HTR-8/SVneo (cell line): Measurements from ENCODE around the gene CPA5.

Experiments
- DNase-seq: peaks from one replicate; pipeline ENCODE4 v3.0.0; 2011; ENCODE audit warnings: low spot score, mixed read lengths; ENCODE audit not compliant: insufficient read length
- FAIRE-seq: peaks from 2 replicates; lab custom pipeline; 2011; peaks lifted over from hg19 to GRCh38; lab: Jason Lieb, UNC

Gene CPA5

GRCh38 chr7:130393841-130394411 lies 49.3 kb downstream of the CPA5 start:
- DNase-seq = no peak

DNA sequence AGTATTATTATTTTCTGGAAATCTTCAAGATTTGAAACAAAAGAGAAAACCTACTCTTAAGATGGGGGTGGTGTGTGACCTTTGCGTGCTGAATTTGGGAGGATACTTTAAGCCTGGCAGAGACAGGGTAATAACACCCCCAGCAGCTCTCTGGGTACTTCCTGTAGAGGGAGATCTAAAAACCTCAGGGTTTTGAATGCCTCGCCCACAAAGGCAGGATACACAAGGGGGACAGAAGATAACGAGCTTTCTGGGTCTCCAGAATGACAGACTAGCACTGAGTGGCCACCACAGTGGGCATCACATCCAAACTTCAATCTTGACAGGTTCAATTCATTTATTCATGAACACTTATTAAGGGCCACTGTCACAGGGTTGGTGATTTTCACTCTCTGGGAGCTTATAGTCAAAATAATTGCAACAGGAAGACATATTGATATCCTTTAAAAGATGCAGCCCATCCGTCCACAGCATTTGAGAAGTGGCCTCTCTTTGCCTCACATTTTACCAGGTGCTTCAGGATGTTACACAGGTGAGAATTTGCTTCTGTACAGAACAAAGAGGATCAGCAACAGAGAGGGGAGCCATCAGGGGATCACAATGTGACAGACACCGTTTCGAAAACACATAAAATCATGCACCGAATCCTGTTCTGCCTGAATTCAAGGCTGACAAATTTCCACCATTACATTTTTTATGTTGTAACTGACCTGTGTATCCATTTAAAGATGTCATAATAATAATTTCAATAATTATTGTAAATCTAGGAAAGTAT lies 50.0 kb downstream of the CPA5 start:
- DNase-seq (no peak), FAIRE-seq (no peak)

More at GRCh38 chr7:130393841-130394411, 49.3 kb downstream of the CPA5 start:
- FAIRE-seq = no peak

GRCh38 chr7:130395421-130395820 lies 50.8 kb downstream of the CPA5 start:
- no peak for DNase-seq
- FAIRE-seq = no peak

DNA sequence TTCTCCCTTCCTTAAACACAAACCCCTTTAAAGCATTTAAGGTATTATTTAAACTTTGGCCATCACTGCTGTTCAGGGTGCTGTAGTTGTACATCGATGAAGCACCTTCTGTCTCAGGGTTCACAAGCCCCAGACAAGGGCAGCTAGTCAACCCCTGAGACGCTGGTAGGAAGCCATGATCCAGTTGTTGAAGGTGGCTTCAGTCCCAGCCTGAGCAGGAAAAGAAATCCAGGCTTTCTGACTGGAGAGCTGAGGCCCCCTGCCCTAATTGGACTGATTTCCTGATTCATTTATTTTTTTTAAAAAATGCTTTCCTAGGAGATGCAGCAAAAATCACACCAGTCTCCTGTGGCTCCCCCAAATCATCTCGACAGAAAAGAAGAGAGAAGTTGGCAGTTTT lies 51.5 kb downstream of the CPA5 start:
- FAIRE-seq (no peak), DNase-seq (no peak)

DNA sequence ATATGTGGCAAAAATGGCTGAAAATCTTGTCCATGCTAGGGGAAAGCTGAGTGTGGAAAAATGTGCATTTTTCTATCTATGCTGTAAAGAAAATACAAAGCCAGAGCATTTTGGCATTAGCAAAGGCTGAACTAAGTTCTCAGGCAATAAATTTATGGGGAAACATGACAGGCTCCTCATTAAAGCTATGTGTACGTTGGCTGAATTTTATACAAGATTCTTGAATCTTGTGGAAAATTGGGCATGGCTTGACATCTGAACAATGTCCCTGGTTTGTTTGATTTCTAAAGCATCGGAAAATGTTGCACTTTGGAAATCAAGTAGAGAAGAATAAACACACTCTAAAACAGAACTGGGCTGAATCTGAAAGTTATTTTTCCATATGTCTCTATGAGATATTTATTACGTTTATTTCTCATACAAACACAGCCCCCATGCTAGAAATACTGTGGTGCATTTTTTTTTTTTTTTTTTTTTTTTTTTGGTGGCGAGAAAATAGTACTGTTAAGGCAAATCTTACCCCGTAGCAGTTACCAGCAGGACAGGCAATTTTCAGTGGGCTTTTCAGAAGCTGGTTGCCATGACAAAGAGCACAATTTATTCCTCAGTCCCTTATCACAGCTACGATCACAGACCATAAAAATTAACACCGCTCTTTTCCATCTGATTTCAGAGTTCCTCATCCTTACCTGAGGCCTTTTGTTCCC lies 52.6 kb downstream of the CPA5 start:
- DNase-seq (no peak), FAIRE-seq (no peak)

DNA sequence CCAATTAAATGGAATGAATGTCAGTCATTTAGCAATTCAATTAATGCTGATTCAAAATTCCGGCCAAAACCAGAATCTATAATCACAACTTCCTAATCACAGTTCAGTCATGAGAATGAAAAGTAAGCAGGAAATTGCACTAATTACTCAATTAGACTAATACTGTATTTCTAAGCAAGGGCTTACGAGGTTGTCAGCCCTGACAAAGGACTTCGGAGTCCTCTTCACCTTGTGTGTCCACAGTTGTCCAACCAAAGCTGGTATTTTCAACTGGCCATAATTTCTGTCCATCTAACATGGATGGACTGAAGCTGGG lies 53.1 kb downstream of the CPA5 start:
- no peak for FAIRE-seq
- no peak for DNase-seq

DNA sequence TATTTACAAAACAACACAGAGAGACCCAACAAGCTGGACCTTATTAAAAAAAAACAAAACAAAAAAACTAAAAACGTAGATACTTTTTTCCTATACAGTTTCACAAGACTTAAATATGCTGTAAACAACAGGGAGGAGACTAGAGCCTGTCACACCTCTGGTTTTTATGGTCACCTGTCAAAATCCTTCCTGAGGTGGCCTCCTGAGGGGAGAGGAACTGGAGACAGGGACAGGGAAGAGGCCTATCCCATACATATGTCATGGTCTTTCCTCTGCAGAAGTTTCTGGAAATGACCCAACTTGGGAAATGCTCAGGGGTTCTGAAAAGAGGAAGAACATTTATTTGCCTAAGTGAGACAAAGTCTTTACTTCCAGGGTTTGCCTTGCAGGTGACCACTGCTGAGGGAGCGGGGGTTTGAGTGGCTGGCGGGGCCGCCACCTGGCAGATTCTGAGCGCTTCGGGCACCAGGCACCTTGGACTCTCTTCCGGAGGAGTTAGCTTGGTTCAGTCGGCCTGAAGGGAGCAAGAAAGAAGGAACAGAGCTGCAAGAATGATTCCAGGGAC lies 54.0 kb downstream of the CPA5 start:
- DNase-seq (no peak), FAIRE-seq (no peak)

GRCh38 chr7:130400120-130400572 lies 55.5 kb downstream of the CPA5 start:
- DNase-seq = no peak
- no peak for FAIRE-seq

DNA sequence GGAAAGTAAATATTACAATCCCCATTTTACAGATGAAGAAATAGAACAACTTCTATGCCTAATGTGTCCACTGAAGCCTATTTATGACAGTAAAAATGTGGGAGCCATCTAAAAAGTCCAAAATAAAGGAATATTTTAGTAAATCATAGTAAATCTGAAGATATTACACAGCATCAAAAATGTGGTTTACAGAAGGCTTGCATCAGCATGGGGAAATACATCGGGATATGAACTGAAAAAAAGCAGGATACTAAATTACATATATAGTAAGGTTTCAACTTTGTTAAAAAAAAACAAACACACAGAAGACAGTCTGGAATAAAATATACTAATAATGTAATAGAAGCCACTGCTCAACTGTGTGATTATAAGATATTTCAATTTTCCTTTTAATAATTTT lies 56.5 kb downstream of the CPA5 start:
- DNase-seq (no peak), FAIRE-seq (no peak)

- FAIRE-seq = no peak
- DNase-seq = no peak
Observed at GRCh38 chr7:130401578-130401977, 57.0 kb downstream of the CPA5 start.

- no peak for DNase-seq
- FAIRE-seq = no peak
Observed at GRCh38 chr7:130405003-130405402, 60.4 kb downstream of the CPA5 start.

DNA sequence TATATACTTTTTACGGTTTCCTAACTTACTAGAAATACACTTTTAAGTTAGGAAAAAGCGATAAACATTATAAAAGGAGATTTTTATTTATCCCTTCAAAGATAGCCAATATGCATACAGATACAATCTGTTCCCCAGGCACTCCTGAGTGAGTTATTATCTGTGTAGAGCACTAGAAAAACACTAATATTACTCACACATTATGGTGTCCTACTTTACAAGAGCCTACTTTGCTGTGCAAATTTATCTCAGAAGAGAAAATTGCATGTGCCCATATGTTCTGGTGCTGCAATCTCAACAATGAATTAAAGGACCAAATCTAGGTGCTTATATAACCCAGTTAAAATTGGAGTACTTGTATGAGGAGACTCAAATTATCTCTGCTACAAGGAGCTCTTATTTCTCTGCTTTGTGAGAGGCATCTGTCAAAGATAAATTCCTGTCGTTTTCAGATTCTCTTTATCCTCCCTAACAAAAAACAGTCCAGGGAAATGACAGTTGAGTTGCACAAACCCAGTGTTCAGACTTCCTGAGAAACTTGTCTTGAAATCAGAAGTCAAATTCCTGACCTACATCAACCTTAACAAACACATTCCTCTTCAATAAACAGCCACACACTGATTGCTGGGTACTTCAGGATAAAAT lies 64.6 kb downstream of the CPA5 start:
- DNase-seq (no peak), FAIRE-seq (no peak)

DNA sequence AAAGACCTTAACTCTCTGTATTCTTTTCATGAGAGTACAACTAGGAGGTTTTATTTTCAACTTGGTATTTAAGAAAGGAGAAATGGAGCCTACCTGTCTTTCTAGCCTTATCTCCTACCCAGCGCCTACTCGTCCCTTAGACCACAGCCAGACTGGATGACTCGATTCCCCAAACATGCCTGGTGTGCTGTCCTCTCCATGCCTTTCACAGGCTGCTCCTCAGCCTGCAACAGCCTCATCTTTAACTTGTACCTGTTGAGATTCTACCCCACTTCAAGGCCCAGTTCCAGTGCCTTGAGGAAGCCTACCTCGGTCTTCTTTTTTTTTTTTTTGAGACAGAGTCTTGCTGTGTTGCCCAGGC lies 65.1 kb downstream of the CPA5 start:
- FAIRE-seq (no peak), DNase-seq (no peak)

- FAIRE-seq = no peak
- DNase-seq = no peak
Observed at GRCh38 chr7:130410868-130411541, 66.4 kb downstream of the CPA5 start.

- no peak for FAIRE-seq
- no peak for DNase-seq
Observed at GRCh38 chr7:130413201-130413600, 68.6 kb downstream of the CPA5 start.

GRCh38 chr7:130415006-130415405 lies 70.4 kb downstream of the CPA5 start:
- no peak for FAIRE-seq

DNA sequence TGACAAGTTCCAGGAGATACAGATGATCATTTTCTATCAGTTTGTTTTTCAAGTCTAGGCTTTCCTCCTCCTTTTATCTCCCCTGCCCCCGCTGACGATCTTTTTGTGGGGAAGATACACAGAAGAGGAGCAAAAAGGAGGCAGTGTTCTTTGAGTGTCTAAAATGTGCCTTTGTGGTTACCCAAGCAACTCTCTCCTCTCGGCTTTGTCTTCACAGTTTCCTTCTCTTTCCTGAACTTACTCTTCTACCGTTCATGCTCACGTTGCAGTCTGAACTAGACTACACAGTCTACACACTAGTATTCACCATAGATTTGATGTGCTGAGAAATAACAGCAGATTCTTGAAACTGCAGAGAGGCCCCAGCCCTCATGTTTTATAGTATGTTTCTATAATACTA lies 72.6 kb downstream of the CPA5 start:
- no peak for FAIRE-seq

More at GRCh38 chr7:130415006-130415405, 70.4 kb downstream of the CPA5 start:
- no peak for DNase-seq

DNA sequence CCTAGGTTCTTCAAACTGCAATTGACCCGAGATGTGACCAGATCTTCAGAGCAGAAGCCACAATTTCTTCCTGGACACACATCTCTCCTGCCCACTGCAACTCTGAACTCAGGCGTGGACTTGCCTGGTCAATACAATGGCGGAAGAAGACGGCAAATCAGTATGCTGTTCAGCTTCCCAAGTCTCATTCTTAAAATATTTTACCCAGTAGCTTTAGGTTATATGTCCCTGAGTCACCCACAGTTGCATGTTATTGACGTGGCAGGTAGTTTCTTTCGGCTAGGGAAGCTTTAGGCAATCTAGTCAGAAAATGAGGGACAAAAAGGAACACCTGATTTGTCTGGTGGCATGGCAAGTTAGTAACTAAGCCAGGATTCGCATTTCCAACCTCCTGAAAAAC lies 73.7 kb downstream of the CPA5 start:
- no peak for FAIRE-seq
- DNase-seq = no peak

More for the DNA sequence above, 72.6 kb downstream of the CPA5 start:
- no peak for DNase-seq
